Activated T-helper 1 cell treated with anti-CD3 and anti-CD28 coated beads, Interleukin-12 subunit alpha, Interleukin-12 subunit beta, Interleukin-2, Interleukin-4 antibody, amounts not matched to agents 30 ng/mL and 10 ng/mL and 1 ng/mL, durations not matched to agents 14 hours and 24 hours and 36 hours (primary cell): ENCODE results near the gene GALNT1. TPM values are rescaled to one million over a fixed set of nuclear protein-coding genes. Genes with fewer than 3 reads are reported as not detected.

Experiments
- total RNA-seq: library from RNA; stranded (reverse); gene quantifications from 2 replicates; pipeline ENCODE4 v1.2.3, GENCODE V29; 2022

Gene GALNT1
- total RNA-seq, 1 donor from 2014 or later = 53.5 TPM

Other genes starting within 250 kb of the GALNT1 start
- 56.4 and 56.6 TPM in 2 replicates for gene ZNF24, start 237.3 kb upstream of the GALNT1 start, total RNA-seq
- 0.56 and 0.60 TPM in 2 replicates for gene ZNF396, start 204.4 kb upstream of the GALNT1 start, total RNA-seq
- 35.2 and 43.7 TPM in 2 replicates for gene INO80C, start 83.8 kb upstream of the GALNT1 start, total RNA-seq